ENCODE data around the gene TMSB4Y.

DNA sequence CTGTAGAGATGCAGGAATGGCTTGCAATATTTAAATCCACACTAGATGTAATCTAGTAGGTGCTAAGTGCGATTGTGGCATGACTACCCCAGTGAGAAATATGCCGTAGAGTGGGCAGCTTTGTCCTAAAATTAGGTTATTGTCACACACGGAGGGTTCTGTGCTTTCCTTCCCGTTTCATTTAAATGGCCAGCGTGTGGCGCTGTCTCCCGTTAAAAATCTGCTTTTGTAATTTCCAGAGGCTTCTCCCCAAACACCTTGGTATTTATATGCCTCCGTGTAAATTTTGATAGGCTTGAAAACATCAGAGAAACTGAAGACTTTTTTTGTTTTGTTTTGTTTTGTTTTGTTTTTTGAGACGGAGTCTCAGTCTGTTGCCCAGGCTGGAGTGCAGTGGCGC is 34.9 kb downstream of the TMSB4Y start:
- TF ChIP-seq, protein P1, sequence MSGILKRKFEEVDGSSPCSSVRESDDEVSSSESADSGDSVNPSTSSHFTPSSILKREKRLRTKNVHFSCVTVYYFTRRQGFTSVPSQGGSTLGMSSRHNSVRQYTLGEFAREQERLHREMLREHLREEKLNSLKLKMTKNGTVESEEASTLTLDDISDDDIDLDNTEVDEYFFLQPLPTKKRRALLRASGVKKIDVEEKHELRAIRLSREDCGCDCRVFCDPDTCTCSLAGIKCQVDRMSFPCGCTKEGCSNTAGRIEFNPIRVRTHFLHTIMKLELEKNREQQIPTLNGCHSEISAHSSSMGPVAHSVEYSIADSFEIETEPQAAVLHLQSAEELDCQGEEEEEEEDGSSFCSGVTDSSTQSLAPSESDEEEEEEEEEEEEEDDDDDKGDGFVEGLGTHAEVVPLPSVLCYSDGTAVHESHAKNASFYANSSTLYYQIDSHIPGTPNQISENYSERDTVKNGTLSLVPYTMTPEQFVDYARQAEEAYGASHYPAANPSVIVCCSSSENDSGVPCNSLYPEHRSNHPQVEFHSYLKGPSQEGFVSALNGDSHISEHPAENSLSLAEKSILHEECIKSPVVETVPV (CRISPR knock-in tag; IDR thresholded peaks at IDR 0.05): no peak
- TF ChIP-seq ESRRG (CRISPR knock-in tag; IDR thresholded peaks at IDR 0.05) (no peak), ZNF8 (CRISPR knock-in tag; IDR thresholded peaks at IDR 0.05) (no peak), RARB (CRISPR knock-in tag; IDR thresholded peaks at IDR 0.05) (no peak), ARNTL (CRISPR knock-in tag; IDR thresholded peaks at IDR 0.05; ENCODE audit: borderline replicate concordance, low read depth) (no peak), CSDC2 (CRISPR knock-in tag; IDR thresholded peaks at IDR 0.05) (no peak), OSR1 (CRISPR knock-in tag; IDR thresholded peaks at IDR 0.05) (no peak), SNAI2 (CRISPR knock-in tag; IDR thresholded peaks at IDR 0.05) (no peak), ZNF70 (CRISPR knock-in tag; IDR thresholded peaks at IDR 0.05) (no peak)
- TF ChIP-seq, protein P2, sequence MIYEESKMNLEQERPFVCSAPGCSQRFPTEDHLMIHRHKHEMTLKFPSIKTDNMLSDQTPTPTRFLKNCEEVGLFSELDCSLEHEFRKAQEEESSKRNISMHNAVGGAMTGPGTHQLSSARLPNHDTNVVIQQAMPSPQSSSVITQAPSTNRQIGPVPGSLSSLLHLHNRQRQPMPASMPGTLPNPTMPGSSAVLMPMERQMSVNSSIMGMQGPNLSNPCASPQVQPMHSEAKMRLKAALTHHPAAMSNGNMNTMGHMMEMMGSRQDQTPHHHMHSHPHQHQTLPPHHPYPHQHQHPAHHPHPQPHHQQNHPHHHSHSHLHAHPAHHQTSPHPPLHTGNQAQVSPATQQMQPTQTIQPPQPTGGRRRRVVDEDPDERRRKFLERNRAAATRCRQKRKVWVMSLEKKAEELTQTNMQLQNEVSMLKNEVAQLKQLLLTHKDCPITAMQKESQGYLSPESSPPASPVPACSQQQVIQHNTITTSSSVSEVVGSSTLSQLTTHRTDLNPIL (CRISPR knock-in tag; IDR thresholded peaks at IDR 0.05; ENCODE audit: low read depth): no peak
- TF ChIP-seq, protein P3, sequence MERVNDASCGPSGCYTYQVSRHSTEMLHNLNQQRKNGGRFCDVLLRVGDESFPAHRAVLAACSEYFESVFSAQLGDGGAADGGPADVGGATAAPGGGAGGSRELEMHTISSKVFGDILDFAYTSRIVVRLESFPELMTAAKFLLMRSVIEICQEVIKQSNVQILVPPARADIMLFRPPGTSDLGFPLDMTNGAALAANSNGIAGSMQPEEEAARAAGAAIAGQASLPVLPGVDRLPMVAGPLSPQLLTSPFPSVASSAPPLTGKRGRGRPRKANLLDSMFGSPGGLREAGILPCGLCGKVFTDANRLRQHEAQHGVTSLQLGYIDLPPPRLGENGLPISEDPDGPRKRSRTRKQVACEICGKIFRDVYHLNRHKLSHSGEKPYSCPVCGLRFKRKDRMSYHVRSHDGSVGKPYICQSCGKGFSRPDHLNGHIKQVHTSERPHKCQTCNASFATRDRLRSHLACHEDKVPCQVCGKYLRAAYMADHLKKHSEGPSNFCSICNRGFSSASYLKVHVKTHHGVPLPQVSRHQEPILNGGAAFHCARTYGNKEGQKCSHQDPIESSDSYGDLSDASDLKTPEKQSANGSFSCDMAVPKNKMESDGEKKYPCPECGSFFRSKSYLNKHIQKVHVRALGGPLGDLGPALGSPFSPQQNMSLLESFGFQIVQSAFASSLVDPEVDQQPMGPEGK (CRISPR knock-in tag; IDR thresholded peaks at IDR 0.05; ENCODE audit: borderline replicate concordance): no peak

Data from SK-N-SH treated with all-trans-retinoic acid at 6 μM for 48 hours (cell line).